Jurkat, Clone E6-1 (cell line): ENCODE data around the gene LAIR1.
"Not testable (repeated sequence)": the region's sequence is repeated elsewhere in the genome, so short reads cannot be mapped to it uniquely, and the experiment has no call there.

ENCODE experiments used
- DNase-seq: peaks from one replicate; pipeline ENCODE4 v3.0.0-alpha.2; 2011; ENCODE audit warnings: low read depth, low spot score
- H3K4me3 ChIP-seq: 2 replicates; pipeline ENCODE4 v1.5.1; 2011; ENCODE audit warnings: mild to moderate bottlenecking, low read length, control low read depth, moderate library complexity

LAIR1 gene

DNA sequence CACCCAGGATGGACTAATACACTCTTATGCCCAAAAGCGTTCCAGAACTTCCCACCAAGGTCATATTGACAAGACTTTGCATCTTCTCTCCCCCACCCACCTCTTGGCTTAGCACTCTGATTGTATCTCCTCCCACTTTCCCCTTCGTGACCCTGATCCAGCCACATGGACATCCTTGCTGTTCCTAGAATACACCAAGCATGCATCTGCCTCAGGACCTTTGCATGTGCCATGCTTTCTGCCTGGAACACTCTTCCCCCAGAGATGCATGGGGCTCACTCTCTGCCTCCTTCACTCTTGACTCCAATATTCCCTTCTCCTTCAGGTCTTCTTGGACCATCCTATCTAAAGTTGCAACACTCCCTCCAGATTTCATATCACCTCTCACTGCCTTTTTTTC is 16.2 kb upstream of the LAIR1 start:
- no peak overlapping the region for H3K4me3 ChIP-seq
- no peak for DNase-seq

DNA sequence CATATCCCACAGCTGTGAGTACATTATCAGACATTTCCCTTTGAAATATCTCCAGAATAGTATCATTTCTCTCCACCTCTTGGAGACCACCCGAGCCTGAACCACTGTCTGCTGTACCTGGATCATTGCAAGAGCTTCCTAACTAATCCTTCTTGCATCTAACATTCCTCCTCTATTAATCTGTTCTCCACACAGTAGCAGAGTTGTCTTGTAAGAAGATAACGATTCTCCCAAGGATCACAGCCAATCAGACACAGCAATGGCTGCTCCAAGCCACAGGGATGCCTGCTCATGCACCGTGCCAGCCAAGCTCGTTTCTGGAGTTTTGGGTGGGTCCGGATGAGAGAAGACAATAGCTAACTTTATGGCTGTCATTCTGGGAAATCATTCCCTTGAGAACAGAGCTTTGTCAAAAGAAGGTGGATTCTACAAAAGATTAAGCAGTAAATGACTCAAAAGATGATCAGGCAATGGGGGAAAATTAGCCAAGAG is 14.5 kb upstream of the LAIR1 start:
- no peak for DNase-seq
- H3K4me3 ChIP-seq, result no peak overlapping the region

DNA sequence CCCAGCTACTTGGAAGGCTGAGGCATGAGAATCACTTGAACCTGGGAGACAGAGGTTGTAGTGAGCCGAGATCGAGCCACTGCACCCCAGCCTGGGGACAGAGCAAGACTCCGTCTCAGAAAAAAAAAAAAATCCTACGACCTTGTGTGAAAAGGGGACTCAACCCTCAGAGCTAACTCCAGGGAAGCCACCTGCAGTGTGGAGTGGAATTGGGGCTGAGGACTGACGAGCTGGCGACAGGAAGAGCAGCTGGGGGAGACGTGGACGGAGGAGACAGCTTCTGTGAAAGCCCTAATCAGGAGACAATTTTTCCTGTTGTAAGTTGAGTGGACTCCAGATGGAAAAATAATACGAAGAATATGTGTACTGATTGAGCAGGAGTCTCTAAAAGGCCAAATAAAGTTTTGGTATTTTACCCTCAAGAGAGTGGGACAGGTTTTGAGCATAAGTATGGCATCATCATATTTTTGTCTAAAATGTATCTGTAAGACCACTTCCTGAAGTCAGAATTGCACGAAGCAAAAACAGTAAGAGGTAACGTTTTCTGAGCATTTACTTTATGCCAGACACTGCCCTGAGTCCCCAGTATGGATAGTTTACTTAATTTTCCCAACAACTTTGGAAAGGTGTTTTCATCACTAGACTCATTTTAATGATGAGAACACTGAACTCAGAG is 12.0 kb upstream of the LAIR1 start:
- H3K4me3 ChIP-seq, result peak overlapping the region; percentile 18

DNA sequence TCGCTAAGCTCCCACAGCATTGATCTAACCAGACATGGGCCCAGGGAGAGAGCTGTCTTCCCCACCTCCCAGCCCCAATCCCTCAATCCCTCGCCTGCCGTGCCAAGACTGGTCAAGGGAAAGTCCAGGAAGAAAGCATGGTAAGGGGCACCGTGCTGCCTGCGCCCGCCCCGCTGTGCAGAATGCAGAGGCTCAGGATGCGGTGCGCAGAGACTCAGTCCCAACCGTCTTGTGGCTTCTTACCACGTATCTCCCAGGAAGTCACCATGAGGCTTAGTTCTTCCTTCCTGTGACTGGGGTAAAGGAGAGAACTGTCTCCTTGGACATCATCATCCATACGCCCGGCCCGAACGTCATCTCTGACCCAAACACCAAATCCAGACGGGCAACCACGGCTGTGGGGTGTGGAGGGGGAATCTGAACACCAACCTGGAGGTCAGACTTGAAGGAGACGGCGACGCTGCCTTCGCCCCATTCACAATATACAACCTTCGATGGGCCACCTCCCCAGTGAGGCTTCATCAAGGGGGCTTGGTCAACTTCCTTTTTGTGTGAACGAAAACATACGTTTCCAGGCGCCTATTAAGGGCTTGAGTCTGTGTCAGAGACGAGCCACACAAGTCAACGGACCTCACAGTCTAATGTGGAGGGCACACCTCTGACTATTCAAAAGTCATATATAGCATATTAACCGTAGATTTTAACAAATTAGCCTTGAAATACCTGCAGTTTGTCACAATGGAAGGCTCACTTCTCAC is 10.6 kb upstream of the LAIR1 start:
- peak; percentile 87 for DNase-seq
- peak overlapping the region; percentile 83 for H3K4me3 ChIP-seq

More for the DNA sequence above, 12.0 kb upstream of the LAIR1 start:
- no peak for DNase-seq

DNA sequence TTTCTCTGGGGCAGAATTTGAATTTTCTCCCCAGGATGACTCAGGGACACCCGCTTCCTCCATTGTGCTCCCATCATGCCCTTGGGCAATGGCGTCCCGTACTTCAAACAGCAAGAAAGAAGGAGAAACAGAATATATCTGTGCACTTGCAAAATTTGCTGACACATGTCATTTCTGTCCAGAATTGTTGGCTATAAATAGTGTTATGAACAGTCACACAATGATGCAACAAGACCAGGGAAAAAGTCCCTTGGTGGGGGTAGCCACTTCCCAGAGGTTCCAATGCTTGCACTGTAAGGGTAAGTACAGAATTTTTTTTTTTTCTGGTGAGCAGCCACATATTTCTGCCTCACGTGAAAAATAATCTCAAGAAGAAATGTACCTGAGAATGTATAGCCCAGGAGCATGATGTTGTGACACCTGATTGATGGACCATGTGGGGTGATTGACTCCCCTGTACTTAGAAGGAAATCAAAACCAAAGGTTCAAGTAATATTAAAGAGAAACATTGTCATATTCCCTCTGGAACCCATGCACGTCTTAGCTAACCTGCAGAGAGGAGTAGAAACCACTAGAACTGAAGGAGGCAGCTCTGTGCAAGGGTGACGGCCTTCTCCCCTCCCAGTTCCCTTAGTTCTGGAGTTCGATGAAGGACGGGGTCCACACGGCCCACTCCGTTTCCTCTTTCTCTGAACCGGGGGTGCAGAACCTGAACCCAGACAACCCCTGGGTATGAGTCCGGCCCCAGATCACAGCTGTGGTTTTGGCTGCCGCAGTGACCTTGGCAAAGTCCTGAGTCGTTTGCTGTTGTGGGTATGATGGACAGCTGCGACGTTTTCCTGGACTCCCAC is 9.3 kb upstream of the LAIR1 start:
- peak overlapping the region; percentile 83 for H3K4me3 ChIP-seq
- DNase-seq, result no peak

DNA sequence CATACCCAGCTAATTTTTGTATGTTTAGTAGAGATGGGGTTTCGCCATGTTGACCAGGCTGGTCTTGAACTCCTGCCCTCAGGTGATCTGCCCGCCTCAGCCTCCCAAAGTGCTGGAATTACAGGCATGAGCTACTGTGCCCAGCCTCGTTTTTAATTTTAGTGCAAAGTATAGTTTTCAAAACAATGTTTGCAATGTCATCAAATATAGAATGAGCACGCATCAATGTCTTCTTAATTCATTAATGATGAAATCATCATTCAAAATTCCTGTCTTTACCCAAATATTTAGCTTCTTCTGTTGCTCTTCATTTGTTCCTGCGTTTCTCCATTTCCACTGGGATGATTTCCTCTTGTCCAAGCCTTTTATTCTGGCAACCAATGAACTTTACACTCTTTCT is 6.7 kb upstream of the LAIR1 start:
- DNase-seq, H3K4me3 ChIP-seq: not testable (repeated sequence)

DNA sequence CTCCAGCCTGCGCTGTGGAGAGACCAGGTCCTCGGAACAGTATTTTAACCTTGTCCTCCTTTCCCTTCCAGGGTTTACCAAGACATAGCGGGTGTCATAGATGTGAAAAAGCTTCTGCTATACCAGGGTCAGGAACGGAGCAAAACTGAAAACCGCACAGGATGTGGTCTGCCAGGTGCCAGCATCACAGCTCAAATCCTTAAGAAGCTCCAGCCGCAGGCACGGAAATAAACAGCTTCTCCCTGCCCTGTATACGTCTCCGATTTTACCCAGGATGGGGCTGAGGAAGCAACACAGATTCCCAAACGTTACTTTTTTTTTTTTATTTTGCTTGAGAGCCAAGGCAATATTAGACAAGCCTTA is 5.7 kb upstream of the LAIR1 start:
- peak; percentile 93 for DNase-seq
- H3K4me3 ChIP-seq, result peak overlapping the region; percentile 58

DNA sequence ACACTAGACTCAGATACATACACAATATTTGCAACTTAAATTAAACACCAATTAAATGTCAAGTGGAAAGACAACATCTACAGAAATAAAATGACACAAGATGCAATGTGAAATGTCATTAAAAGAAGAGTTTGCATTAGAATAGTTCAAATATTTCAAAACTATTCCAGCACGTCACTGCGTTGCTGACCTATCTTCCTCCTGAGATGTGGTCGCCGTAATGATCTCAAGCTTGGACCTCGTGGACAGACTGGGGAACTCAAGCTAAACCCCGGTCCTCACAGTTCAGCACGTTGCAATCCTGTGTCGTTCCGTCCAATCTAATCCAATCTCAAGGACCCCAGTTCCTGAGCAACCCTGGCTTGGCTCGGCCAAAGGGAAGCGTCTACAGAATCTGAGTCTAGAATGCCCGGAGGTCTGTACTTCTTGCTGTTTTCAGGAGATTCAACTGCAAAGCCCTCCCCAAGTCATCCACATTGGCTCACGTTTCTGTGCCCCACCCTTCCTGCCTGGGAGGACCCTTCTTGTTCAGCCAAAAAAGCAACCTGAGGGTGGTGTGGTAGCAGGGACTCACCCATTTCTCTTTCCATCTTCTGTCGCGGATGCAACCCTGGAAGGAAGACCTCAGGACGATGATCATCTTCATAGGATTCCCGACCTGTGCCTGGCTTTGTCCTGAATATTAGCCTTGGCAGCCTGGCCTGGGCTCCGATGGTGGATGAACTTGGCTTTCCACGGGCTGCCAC is 5.1 kb upstream of the LAIR1 start:
- DNase-seq, result not testable (repeated sequence)
- peak overlapping the region; percentile 58 for H3K4me3 ChIP-seq

DNA sequence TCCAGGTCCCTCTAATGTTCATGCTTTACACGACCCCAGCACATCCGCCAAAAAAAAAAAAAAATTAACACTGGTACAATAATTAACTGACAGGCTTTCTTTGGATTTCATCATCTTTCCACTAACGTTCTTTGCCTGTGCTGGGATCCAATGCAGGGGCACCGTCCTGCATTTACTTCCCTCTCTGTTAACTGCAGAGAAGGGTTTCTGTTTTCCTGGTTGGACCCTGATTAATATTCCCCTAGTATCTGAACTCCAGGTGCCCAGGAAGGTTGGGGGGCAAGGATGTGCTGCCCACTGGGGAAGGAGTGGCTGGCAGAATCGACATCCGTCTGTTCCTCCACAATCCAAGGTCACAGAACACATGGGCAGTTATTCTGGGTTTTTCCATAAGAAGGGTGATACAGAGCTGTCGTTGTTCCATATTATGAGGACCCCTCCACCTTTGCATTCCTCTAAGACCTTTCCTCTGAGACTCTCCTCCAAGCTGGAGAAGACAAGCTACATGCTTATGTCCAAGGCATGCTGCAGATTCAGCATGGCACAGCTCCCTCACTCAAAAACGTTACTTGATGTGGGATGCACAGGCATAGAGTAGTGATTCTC is 4.5 kb upstream of the LAIR1 start:
- DNase-seq, result no peak
- peak overlapping the region; percentile 58 for H3K4me3 ChIP-seq

DNA sequence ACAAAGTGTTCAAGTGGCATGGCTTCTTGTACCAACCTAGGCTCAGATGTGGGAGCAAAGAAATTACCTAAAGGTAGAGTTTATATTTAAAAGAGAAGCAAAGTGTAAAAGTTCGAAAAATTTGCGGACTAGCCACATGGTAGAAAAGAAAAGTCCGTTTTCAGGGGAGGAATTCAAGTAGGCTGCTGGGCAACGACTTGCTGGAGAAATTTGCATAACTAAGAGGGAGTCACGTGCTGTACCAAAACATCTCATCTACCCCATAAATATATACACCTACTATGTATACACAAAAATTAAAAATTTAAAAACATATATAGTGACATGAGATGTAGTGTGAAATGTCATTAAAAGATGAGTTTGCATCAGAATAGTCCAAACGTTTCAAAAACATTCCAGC is 2.1 kb upstream of the LAIR1 start:
- no peak overlapping the region for H3K4me3 ChIP-seq
- no peak for DNase-seq

DNA sequence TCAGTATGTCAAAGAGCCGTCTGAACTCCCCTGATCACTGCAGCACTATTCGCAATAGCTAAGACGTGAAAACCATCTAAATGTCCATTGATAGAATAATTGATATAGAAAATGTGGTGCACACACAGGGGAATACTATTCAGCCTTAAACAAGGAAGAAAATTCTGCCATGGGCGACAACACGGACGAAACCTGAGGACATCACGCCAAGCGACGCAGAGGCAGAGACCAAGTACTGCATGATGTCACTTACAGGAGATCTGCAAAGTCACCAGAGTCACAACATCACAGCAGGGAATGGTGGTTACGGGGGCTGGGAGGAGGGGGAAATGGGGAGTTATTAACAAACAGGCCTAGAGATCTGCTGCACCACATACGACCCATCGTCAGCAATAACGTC is 1.1 kb upstream of the LAIR1 start:
- not testable (repeated sequence) for DNase-seq, H3K4me3 ChIP-seq

DNA sequence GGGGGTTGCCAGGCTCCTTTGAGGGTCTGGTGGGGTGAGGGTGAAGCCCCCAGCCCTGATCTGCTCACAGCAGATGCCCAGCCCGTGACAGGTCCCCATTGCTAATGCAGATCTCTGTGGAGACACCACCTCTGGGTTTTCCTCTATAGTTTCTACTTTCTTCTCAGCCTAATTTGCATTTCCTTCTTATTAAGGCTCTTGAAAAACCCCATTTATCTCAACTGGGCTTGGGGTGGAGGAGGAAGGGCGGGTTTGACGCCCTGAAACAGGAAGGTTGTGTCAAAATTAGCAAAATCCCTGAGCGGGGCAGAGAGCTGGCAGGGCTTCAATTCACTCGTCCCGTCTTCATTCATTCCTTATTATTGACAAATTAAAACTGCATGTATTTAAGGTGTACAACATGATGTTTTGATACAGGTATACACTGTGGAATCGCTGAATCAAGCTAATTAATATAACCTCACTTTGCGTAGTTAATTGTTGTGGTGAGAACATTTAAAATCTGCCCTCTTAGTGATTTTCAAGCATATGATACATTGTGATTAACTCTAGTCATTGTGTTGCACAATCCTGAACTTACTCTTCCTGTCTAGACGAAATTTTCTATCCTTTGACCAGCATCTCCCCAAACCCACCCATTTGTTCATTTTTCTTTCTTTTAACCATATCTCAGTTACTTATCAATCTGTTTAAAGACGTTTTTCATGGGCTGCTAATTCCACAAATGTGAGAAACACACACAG is 2.9 kb downstream of the LAIR1 start:
- not testable (repeated sequence) for H3K4me3 ChIP-seq

DNA sequence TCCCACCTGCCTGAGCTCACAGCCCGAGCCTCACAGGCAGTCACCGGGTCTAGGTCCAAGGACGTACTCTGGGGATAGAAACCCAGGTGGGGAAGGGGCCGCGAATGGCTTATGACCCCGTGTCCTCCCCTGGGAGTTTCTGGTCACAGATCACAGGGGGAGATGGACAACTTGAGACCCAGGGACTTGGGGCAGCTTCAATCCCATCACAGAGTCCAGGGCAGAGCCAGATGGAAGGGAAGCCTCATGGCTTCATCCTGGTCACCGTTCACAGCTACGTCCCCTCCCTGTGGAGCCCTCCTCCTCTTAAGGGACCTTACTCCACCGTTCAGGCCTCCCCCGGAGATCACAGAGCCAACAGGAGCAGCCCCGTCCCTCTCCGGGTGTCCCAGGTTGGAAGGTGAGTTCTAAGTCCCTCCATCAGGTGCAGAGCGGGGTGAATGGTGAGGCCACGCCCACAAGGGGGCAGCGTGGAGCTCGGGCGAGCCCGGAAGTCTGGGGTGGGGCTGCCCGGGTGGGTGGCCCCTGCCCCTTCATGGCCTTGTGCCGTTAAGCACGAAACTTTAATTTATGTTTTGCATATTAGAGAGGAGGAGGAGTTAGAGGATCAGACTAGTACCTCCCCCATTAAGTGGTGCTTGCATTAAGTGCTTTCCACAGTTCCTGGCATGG is 5.4 kb downstream of the LAIR1 start:
- H3K4me3 ChIP-seq, DNase-seq: not testable (repeated sequence)

More for the DNA sequence above, 2.9 kb downstream of the LAIR1 start:
- DNase-seq, result not testable (repeated sequence)

DNA sequence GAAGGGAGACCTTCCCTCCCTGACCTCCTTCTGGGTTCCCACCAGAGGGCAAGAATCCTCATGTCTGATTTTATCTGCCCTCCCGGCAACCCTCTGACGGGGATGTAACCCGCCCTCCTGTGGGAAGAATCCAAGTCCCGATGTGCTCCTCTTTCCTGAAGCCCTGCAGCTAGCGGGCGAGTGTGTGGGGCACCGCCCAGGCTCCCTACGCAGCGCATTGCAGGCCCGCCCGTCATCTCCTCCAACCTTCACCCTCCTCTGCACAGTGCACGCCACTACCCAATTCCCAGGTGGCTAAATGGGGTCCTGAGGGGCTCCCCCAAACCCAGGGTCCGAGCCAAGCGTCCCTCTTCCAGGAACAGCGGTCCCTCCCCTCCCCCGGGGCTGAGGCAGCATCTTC is 7.3 kb downstream of the LAIR1 start:
- DNase-seq, result no peak
- no peak overlapping the region for H3K4me3 ChIP-seq

DNA sequence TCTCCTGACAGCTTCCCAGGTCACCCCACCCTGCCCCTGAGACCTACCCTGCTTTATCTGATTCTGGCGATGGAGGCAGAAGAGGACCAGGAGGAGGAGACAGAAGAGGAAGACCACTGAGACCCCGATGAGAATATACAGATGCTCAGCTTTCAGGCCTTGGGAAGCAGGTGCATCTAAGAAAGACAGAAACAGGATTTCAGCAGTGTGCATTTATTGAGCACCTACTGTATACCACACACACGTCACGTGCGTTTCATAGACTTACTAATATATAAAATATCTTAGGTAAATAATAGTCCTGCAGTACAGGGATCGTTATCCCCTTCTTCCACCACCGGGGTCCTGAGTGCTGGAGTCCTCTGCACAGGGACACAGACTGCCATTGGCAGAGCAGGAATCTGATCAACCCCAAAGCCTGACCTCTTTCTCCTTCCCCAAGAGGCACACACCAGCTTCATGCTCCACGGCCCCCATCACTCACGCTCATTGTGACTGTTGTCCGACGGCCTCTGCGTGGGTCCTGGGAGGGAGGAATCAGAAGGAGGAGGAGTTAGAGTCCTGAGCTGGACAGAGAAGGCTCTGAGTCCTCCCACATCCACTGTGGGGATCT is 8.2 kb downstream of the LAIR1 start:
- DNase-seq, result no peak
- H3K4me3 ChIP-seq, result no peak overlapping the region

DNA sequence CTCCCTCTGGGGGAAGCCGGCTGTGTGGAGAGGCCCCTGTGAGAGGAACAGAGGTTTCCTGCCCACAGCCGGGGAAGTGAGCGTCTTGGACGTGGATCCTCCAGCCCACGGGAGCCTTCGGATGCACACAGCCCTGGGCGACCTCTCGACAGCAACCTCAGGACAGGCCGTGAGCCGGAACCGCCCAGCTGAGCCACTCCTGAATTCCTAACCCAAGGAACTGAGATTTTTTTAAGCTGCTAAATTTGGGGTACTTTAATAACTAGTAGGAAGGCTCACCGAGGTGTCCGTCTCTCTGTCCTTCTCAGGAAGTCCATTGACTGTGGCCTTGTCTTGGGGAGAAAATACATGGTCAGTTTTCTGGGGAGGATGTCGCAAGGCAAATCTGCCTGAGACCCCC is 9.1 kb downstream of the LAIR1 start:
- H3K4me3 ChIP-seq, result no peak overlapping the region
- DNase-seq, result no peak

DNA sequence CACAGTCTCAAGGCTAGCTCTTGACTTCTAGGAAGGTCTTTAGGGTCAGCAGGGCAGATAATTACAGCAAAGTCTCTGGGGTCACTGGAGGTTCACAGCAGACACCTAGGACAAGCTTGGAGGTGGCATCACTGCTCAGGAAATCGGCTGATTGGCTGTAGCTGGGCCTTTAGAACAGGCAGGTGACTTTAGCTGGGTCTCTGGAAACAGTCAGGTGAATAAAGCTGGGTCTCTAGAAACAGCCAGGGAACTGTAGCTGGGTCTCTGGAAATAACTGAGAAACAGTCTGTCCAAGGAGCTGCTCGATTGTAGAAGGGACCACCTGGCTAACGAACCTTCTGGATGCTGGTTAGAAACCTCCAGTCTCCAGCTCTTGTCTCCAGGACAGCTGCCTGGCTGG is 10.0 kb downstream of the LAIR1 start:
- no peak for DNase-seq
- H3K4me3 ChIP-seq, result no peak overlapping the region
